CD4-positive, alpha-beta T cell treated with Interleukin-17A for 4 hours (primary cell): ENCODE measurements around the gene PM20D2.

Experiments
- DNase-seq: peaks from one replicate; pipeline ENCODE4 v3.0.0-alpha.2; 2020; ENCODE audit warnings: mixed read lengths

Gene PM20D2

GRCh38 chr6:89146718-89147700 is 1.2 kb downstream of the PM20D2 start:
- DNase-seq: peak; percentile 40

DNA sequence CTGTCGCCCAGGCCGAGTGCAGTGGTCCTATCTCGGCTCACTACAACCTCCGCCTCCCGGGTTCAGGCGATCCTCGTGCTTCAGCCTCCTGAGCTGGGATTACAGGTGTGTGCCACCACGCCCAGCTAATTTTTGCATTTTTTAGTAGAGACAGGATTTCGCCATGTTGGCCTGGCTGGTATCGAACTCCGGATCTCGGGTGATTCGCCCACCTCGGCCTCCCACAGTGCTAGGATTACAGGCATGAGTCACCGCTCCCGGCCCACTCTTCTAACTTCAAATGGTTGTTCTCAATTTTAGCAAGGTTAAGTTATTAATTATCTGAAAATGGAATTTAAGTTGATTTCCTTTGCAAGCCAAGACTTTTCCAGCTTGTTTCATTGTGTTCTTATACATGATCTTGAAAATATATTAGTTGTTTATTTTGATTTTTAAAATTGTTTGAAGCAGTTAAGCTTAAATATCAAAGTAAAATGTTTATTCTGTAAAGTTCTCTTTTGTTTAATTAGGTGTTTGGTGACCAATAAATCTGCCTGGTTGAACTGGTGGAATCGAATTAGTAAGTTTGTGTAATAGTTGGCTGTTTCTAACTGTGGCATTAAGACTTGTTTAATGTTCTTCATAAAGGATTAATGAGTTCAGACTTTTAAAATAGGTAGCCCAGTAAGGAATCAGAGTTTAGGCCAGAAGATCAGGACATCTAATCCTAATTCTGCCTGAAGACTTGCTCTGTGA is 2.3 kb downstream of the PM20D2 start:
- DNase-seq: peak; percentile 11

DNA sequence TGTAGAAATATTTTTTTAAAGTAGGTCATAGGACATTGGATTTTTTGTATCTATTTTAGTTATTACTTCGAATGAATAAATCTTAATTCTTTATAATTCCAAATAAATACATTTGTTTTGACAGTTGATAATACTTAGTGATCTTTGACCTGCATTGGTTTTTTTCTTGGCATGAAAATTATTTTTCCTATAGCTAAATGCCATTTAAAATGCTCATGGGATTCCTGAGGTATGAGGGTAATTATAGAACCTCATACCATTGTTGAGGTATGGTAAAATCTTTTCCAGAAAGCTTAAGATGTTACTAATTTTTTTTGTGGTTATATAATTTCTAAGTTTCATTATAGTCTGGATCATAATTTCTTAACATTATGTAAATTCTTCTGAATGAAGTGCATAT is 8.3 kb downstream of the PM20D2 start:
- DNase-seq: no peak

DNA sequence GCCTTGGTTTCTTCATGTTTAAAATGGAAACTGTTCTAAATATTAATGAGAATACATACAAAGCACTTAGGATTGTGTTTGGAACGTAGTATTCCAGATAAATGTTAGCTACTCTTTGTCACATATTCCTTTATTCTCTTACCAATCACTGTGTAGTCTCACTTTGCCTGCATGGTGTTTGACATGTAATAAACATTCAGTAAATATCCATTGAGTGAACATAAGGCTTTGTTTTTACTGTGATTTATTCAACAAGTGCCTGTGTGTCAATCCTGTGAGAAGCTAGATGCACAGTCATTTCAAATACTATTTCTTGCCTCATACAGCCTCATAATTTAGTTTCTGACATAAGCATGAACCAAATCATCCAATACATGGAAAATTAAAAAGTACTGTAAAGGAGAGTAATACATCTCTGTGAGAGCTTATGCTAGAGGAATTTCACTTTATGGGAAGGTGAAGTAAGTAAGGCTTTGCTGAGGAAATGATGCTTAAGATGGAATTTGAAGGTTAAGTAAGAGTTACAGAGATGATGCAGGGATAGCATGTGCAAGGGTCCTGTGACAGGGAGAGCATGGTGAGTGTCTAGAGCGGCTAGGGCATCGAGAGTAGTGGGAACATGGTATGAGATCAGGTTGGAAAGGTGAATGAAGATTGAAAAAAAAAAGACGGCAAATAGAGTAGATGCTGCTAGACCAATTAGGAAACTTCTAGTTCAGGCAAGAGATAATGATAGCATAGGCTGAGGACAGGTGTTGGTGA is 14.7 kb downstream of the PM20D2 start:
- DNase-seq: no peak

DNA sequence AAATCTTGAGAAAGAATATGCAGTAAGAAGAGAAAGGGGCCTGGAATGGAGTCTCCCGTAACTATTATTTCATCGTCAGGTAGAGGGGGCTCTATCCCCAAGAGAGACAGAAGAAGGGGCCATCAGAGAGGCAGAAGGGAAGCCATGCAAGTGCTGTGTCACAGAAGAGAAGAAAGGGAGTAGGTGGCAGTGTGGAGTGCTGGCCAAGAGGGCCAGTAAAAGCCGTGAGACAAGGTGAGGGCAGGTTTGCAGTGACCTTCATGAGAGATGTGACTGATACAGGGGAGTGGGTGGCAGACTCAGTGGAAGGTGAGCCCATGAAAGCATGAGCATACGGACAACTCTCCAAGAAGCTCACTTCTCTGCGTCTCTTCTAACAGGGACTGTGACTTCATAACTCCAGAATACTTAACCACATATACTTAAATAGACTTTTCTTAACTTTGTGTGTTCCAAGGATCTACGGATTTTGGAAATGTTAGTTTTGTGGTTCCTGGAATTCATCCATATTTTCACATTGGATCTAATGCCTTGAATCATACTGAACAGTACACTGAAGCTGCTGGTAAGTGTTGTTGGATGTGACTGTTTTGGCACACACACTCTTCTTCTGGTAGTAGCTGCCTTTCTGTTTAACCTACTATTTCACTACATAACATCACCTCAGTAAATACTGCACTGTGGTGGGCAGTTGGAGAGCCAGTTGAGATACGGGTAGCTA is 15.6 kb downstream of the PM20D2 start:
- DNase-seq: no peak

DNA sequence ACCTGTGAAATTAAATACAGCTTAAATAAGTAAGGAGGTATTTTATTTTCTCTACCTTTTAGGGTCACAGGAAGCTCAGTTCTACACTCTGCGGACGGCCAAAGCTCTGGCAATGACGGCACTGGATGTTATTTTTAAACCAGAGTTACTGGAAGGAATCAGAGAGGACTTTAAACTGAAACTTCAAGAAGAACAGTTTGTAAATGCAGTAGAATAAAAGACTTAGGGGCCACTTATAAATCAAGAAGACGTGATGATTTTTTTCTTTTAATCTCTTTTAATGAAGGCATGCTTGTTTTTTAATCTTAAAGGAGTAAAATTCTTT is 16.2 kb downstream of the PM20D2 start:
- DNase-seq: no peak

- DNase-seq: no peak
Measured at GRCh38 chr6:89172131-89172530, 26.3 kb downstream of the PM20D2 start.

- no peak for DNase-seq
Measured at GRCh38 chr6:89173634-89174033, 27.8 kb downstream of the PM20D2 start.

DNA sequence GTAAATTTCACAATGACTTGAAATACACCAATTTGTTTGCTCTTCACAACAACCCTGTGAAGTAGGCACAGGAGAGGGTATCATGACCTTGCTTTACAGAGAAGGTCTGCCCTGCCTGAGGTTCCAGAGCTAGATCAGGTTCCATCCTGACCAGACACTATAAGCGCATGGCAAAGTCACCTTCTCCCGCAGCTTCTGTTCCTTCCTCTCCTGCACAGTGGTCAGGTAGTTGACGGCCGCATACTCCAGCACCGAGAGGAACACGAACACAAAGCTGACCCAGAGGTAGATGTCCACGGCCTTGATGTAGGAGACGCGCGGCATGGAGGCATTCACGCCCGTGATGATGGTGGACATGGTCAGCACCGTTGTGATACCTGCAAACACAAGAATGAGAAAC is 34.3 kb downstream of the PM20D2 start:
- no peak for DNase-seq

GRCh38 chr6:89180971-89181370 is 35.1 kb downstream of the PM20D2 start:
- no peak for DNase-seq

DNA sequence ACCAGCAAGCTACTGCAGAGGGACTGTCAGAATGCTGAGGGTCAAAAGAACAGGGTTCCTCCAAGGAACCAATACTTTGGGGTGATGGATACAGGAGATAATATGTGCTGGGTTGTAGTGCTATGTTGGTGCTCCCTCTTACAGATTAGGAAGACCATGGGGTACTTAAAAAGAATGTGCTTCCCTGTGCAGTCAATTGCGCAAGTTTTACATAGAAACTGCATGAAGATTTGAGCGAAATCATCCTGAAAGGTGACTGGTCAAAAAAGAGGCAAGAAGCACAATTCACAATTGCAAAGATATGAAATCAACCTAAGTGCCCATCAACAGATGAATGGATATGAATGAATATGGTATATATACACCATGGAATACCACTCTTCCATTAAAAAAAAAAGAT is 37.4 kb downstream of the PM20D2 start:
- DNase-seq: no peak

DNA sequence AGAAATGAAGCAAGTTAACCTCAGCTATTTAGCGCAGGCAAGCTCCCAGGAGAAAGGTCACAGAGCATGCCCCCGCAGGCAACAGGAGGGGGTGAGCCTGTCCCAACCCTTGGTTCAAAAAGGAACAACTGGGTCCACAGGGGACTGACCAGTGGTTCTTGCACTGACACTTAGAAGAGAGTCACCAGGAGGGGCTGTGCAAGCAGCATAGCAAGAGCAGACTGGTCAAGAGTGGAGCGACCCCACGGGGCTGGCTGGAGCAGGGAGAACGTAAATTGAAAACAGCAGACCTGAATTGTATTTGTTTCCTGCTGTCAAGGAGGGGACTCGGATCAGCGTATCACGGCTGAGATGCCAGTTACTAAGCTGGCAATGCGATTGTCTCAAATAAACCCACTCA is 38.5 kb downstream of the PM20D2 start:
- no peak for DNase-seq

- no peak for DNase-seq
Measured at GRCh38 chr6:89186762-89187161, 40.9 kb downstream of the PM20D2 start.

DNA sequence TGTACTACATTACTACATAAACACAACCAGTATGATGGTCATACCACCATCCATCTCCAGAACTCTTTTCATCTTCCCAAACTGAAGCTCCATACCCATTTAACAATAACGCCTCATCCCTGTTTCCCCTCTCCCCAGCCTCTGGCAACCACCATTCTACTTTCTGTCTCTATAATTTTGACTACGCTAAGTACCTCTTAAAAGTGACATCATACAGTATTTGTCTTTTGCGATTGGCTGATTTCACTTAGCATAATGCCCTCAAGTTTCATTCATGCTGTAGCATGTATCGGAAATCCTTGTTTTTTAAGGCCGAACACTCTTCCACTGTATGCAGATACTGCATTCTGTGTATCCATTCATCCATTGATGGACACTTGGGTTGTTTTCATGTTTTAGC is 41.6 kb downstream of the PM20D2 start:
- no peak for DNase-seq

DNA sequence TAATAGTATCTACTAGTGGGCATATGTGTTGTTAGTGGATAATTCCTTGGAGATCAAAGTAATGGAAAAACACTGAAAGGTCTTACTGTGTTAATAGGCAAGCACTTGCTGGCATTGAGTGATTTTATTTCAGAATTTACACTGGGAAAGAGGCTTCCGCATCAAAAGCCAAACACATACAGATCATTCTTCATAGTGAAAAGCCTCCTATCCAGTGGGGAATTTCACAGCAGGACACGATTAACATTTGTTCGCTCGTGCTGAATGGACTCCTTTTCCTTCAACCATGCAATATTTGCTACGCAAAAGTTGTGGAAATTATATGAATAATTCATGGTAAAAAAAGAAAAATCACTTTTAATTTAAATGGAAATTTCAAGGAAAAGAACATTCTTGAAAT is 44.9 kb downstream of the PM20D2 start:
- no peak for DNase-seq

DNA sequence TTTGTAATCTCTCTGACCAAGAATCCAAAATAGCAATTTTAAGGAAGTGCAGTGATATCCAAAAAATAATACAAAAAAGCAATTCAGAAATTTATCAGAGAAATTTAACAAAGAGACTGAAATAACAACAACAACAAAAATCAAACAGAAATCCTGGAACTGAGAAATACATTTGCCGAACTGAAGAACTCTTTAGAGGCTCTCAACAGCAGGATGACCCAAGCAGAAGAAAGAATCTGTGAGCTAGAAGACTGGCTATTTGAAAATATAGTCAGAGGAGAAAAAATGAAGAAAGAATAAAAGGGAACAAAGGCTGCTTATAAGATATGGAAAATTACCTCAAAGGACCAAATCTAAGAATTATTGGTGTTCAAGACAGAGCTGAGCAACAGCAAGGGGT is 48.7 kb downstream of the PM20D2 start:
- DNase-seq: no peak

DNA sequence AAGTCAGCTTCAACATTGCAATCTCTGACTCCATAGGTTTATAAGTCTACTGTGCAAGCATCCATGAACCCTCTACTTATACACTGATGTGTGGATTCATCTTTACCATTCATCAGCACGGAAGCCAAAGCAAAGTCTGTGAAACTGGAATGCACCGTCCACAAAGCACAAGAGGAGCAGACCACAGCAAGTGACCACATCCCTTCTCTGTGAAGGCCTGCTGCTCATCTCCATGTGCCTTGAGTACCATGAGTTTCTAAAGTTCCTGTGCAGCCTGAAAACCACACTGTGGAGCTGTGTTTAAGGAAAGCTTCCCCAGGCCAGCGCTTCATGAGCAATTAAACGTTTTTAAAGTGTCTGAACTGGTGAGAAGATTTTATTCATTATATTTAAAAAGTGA is 51.3 kb downstream of the PM20D2 start:
- DNase-seq: no peak

GRCh38 chr6:89198235-89198634 is 52.4 kb downstream of the PM20D2 start:
- DNase-seq: no peak

DNA sequence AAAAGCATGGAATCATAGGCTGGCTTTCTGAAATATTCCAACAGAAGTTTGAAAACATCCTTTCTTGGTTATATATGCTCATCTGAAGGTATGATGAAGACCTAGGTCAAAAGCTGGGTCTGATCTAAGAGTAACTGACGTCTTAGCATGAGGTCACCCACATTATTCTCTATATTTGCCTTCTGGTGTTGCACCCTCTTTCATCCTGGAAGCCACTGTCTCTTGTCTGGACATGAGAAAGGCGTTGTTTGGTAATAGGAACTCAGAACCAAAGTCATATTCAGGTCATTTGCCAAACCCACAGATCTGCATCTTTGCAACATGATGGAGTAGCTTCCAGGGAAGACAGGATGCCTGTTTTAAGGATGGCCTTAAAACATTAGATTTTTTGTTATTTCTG is 53.7 kb downstream of the PM20D2 start:
- DNase-seq: no peak

DNA sequence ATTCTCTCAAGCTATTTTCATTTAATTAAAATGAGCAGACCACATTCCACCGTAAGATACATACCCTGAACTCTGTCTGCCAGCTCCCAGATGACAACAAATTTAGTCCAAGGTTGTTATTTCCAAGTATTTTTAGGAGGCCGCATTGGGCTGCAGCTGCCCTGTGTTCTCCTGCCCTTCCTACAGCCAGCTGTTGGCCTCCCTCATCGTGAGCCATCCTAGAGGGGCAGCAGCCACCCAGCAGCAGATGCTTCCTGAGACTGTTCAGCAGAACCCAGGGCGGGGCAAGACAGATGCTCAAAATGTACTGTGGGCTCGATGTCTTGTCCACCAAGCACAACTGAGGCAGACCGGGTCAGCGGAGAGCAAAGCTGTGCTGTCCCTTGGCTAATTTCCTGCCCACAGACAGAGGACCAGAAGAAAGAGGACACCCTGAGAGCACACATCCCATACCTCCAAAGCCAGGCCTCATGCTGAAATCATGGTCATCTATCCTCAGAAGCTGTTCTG is 54.9 kb downstream of the PM20D2 start:
- no peak for DNase-seq

- no peak for DNase-seq
Measured at GRCh38 chr6:89204096-89204495, 58.2 kb downstream of the PM20D2 start.

GRCh38 chr6:89205819-89206218 is 60.0 kb downstream of the PM20D2 start:
- no peak for DNase-seq

DNA sequence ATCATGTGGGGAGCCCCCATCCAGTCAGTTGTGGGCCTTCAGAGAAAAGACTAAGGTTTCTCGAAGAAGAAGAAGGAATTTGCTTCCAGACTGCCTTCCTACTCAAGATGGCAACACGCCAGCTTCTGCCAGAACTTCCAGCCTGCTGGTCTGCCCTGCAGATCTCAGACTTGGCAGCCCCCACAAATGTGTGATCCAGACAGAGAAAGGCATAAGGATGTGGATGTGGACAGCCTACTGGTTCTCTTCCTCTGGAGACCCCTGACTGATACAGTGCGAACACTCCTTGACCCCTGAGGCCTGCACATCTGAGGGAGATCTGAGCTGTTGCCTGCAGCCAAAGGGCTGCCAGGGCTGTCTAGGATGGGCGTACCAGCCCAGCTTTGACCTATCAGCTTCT is 62.7 kb downstream of the PM20D2 start:
- no peak for DNase-seq
